Ureter (tissue), 1 donor: Measurements from ENCODE around the gene SLCO1A2. TPM values are rescaled to one million over a fixed set of nuclear protein-coding genes. Genes with fewer than 3 reads are reported as not detected.
"Not testable (repeated sequence)": the region's sequence is repeated elsewhere in the genome, so short reads cannot be mapped to it uniquely, and the experiment has no call there.

Experiments used
- DNase-seq: peaks from one replicate; pipeline ENCODE4 v3.0.0-alpha.2; 2020; ENCODE audit warnings: low spot score
- total RNA-seq: library from RNA; stranded (reverse); gene quantifications from one replicate; pipeline ENCODE4 v1.2.4, GENCODE V29; 2023
- donor health status: DM: yes; HTN: yes; CAD: no.

Gene SLCO1A2, protein sequence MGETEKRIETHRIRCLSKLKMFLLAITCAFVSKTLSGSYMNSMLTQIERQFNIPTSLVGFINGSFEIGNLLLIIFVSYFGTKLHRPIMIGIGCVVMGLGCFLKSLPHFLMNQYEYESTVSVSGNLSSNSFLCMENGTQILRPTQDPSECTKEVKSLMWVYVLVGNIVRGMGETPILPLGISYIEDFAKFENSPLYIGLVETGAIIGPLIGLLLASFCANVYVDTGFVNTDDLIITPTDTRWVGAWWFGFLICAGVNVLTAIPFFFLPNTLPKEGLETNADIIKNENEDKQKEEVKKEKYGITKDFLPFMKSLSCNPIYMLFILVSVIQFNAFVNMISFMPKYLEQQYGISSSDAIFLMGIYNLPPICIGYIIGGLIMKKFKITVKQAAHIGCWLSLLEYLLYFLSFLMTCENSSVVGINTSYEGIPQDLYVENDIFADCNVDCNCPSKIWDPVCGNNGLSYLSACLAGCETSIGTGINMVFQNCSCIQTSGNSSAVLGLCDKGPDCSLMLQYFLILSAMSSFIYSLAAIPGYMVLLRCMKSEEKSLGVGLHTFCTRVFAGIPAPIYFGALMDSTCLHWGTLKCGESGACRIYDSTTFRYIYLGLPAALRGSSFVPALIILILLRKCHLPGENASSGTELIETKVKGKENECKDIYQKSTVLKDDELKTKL
- not detected for total RNA-seq

DNA sequence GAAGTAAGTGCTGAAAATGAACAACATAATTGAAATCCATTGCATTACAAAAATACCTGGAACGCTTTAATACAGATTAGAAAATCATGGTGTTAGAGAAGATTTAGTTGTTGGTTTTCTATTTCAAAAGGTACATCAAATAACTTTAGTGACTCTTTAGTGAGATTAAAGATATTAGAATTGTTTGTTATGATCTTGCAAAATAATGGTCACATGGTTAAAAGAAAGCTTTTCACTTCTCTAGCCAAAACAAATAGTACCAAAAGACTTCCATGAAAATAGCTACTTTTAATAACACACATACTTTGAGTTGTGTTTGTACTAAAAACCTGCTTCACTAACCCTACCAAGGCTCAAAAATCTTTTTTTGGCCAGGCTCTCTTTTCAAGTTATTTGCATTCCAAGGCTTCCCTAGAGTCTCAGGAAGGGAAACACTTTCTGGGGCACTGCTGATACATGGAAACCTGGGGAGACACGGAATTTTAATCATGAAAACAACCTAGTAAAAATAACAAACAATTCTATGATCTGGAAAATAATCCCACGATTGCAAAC, at the start of gene SLCO1A2:
Gene SLCO1A2, minus strand, starts transcription at position 147 of the 555 bp plus-strand sequence. CDS start 270 bp downstream, outside the sequence.
- no peak for DNase-seq

DNA sequence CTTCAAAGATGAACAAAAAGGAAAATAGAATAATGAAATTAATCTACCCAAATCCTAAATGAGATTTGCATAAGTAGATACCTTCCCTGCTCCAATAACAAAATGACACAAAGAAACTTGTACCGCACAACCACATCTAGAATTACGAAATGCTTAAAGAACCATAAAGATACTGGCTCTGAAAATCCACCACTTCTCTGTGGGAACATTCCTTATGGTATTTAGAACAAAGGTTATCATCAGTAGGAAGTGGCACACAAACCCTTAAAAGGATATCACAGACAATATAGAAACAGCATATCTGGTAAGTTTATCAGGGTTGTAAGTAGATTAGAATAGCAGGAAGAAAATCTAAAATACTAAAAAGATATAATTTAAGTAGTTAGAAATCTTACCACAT, 49.5 kb upstream of the SLCO1A2 start:
- no peak for DNase-seq

DNA sequence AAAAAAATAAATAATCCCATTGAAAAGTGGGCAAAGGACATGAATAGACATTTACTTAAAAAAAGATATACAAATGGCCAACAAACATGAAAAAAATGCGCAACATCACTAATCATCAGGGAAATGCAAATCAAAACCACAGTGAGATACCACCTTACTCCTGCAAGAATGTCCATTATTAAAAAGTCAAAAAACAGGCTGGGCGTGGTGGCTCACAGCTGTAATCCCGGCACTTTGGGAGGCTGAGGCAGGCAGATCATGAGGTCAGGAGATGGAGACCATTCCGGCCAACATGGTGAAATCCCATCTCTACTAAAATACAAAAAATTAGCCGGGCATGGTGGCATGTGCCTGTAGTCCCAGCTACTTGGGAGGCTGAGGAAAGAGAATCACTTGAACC, 46.6 kb upstream of the SLCO1A2 start:
- not testable (repeated sequence) for DNase-seq

DNA sequence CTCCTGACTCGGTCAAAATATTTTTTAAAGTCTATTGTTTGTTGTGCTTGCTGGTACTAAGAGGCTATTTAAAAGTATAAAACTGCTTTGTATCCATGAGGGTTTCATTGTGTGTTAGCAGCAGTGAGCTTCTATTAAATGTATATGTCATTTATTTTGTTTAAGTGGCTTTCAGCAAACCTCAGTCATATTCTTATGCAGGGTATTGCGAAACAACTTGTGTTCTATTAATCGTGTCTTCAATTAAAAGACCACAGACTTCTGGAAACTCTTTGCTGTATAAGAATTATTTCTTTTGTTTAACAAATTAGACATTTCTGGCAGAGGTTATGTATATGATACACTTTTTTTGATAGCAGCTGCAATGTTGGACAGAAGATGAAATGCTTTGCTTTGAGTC, 44.5 kb upstream of the SLCO1A2 start:
- DNase-seq, result no peak

DNA sequence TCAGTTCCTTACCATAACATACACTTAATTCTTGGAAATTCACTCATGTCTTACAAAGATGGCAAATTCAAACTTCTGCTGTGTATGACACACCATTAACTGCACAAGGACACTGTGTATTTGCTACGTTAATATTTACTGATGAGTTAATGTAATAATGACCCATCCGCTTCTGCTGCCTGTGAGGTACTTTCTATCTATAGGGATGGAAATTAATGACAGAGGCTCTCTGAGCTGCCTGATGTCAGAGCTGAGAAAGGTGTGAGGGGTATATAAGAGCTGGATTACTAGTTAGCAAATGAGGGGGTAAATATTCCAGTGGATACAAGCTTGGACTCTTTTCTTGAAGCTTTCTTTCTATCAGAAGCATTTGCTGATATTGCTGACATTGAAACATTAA, 37.9 kb upstream of the SLCO1A2 start, which contains the start of gene IAPP:
Gene IAPP, plus strand, starts transcription at position 301 of the 400 bp plus-strand sequence. CDS start 450 bp downstream, outside the sequence.
- DNase-seq, result no peak

DNA sequence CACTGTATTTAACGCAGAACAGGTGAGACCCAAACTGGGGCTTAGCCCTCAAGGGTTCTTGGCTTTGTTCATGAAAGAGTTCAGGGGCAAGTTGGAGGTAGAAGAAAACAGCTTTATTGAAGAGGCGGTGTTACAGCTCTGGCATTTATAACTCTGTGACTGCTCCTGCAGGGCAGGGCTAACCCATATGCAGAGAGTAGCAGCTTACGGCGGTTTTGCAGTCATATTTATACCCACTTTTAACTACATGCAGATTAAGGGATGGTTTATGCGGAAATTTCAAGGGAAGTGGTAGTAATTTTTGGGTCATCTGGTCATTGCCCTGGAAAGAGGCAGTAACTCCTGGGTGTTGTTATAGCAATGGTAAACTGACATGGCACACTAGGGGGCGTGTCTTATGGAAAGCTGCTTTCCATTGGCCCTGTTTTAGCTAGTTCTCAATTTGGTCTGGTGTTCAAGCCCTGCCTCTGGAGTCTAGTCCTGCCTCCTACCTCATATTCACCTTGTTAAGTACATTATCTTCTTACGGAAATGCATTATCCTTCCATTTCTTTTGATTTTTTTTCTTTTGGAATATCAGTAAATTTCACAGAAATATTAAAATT, 36.2 kb upstream of the SLCO1A2 start:
- DNase-seq, result no peak

DNA sequence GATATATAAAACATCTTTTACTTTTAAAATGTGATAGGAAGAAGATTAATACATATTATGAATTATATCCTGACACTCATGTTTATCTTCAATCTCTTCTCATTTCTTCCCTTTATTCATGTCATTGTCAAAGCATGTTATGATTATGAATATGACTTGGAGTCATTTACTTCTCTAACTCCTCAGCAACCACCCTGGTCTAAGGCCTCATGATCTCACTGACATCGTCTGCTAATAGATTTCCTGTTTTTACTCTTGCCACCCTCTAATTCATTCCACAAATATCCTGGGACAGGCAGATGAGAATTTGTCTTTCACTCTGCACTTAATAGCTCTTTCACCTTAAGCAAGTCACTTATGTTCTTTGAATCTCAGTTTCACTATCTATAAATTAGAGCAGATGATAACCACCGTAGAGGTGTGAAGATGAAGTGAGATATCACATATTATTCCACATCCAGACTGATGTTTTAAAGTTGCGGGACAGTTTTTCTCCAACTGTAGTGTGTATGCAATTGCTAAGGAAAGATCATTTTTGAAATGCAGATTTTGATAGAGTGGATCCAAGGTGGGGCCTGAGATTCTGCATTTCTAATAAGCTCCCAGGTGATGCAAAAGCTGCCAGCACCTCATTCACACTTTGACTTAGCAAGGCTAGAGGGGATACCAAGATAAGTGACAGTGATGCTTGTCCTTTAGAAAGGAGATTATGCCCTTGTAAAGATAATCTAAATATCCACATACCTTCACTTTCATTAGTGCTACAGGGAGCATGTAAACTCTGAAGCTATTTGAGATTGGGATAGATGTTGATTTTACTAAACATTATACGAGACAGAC, 34.6 kb upstream of the SLCO1A2 start:
- no peak for DNase-seq

DNA sequence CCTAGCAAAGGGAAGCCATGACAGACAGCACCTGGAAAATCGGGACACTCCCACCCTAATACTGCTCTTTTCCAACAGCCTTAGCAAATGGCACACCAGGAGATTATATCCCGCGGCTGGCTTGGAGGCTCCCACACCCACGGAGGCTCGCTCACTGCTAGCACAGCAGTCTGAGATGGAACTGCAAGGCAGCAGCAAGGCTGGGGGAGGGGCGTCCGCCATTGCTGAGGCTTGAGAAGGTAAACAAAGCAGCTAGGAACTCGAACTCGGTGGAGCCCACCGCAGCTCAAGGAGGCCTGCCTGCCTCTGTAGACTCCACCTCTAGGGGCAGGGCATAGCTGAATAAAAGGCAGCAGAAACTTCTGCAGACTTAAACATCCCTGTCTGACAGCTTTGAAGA, 25.9 kb upstream of the SLCO1A2 start:
- DNase-seq, result not testable (repeated sequence)

DNA sequence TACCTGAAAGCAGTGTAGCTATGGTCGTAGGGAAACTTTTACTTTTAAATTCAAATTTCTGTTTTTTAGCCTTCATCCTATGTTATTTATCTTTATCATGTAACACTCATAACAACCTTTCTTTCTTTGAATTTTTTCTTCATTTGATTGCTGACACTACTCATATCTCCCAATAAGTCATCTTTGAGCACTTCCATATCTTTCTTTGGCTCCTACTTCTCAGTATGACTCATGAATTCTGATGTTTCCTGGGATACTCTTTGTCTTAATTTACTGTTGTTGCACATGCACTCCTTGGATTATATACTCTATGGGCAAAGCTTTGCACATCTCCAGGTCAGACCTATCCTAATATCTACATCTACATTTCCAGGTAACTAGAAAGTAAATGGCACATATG, 19.9 kb upstream of the SLCO1A2 start:
- DNase-seq, result no peak

DNA sequence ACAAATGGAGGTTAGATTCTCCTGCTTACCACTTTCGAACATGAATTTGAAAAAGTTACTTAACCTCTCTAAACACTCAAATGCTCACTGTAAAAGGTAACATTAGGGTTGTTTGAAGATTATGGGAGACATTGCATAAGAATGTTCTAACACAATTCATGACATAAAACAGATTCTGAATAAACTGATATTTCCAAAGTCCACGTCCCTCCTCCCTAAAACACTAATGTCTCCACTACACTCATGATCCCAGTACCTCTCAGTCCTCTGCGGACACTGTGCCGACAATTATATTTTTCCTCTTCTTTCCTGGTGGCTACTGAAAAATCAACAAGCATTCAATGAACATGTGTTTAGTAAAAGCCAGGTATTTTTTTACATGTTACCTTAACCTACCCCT, 19.2 kb upstream of the SLCO1A2 start:
- DNase-seq, result no peak

DNA sequence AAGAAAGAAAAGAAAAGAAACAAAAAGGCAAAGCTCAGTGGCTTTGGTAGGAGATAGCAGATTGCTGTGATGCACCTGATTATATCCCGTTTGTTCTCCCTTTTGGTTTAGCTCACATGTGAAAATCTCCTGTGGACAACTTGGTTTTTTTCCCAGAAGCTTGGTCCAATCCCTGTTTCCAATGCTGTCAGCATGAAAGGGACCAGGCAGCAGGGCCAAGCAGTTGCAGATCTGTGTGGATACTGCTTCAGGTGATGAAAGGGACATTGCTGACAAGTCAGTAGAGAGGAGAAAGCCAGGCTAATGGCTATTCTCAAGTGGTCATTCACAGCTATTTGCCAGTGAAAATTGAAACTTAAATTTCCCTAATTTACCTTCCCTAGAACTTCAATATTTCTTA, 18.8 kb upstream of the SLCO1A2 start:
- no peak for DNase-seq

DNA sequence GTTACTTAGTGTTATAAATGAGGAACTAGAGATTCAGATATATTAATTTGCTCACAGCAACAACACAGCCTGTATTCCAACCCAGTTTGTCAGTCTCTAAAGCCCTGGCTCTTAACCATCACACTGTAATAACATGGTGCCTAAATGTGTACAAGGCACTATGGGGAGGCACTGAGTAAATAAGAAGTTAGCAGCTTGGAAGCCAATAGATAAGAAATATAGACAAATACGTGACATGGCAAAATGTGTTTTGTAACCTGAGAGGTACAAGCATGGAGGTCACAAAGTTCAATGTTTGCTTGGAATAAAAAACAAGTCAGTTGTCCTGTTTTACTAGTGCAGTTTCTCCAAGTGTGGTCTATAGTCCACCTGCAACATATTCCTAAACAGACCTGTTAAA, 16.3 kb upstream of the SLCO1A2 start:
- no peak for DNase-seq

DNA sequence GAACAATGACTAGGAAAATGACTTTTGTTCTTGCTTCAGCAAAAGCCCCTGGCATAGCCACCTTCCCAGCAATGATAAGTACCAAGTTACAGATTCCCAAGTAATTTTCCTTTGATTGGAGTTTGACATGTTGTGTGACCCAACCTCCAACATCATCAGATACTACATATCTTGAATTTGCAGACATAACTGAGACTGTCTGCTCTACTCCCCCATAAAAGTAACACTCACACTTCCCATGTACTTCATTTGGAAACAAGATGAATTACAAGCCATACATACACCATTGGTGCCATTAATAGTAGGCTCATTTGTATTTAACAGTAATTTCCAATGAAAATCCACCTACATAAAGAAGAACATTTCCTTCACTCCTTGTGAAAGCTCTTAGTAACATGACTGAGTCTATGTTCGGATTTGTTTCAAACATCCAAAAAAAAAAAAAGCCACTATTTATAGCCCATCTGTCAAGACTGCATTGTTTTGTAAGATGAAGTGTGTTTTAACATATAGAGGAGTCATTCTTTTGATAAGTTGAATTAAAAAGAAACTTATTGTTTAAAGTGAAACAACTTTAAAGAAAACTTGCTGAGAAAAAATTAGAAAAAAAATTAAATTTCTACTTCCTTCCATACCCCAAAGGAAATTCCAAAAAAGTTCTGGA, 12.0 kb upstream of the SLCO1A2 start:
- DNase-seq, result no peak

DNA sequence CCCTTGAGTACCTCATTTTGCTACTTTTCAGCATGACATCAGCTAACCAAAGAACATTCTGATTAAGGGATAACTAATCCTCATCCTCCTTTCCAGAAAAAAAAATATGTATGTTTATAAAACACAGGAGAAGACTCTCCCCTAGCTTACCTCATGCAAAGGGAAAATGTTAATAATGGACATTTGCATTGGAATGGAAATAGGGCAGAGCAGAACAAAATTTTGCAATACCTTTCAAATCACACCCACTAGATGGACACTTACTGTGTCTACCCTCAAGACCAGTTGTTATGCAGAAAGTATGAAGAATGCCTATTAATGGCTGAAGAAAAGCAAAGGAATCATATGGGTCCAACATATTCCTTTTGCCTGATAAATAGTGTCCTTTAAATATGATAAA, 8.9 kb upstream of the SLCO1A2 start:
- no peak for DNase-seq

DNA sequence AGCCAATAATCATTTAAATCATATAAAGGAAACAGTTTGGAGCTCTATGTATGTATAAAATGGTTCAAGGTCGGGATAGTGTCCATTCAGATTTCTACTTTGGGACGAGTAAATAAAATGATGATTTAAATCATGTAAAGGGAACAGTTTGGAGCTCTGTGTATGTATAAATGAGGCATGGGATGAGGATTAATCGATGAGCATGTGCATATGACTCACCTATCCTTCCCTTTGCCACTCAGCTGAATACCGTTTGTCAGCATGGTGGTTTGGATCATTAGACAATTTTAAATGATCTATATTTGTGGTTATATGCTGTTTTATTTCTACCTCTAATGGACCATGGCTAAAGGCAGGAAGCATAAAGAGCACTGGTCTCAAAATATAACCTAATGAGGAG, 7.1 kb upstream of the SLCO1A2 start:
- DNase-seq, result no peak

DNA sequence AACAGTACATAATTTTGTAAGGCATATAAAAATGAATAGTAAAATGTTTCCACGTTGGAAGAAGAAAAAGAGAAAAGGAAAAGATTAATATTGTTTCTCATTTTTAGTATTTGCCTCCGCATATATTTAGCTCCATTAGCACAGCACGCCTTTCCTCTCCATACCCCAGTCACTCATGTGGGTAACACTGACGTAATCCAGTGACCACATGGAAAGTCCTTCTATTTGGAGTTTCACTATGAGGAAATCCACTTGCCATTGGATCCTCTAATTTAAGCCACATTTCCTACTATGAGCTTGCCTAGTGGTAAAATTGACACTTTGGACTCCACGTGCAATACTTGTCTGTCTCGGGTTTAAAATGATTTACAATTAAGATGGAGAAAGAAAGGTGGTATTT, 5.7 kb upstream of the SLCO1A2 start:
- DNase-seq, result no peak

DNA sequence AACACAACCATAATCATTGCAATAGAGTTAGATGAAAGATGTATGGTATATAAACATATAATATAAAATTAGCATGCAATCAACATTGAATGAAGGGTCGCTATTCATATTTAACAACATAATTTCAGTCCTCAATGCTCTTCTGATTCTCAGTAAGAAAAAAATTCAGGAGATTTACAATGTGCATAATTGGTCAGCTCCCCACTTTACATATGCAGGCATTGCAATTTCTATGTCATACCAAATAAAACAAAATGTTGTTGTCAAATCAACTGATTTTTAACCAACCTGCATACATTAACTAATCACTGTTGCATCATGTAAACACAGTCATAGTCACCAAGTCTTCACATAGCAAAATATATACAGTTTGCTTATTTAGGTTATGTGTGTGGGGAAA, 5.2 kb upstream of the SLCO1A2 start:
- no peak for DNase-seq

DNA sequence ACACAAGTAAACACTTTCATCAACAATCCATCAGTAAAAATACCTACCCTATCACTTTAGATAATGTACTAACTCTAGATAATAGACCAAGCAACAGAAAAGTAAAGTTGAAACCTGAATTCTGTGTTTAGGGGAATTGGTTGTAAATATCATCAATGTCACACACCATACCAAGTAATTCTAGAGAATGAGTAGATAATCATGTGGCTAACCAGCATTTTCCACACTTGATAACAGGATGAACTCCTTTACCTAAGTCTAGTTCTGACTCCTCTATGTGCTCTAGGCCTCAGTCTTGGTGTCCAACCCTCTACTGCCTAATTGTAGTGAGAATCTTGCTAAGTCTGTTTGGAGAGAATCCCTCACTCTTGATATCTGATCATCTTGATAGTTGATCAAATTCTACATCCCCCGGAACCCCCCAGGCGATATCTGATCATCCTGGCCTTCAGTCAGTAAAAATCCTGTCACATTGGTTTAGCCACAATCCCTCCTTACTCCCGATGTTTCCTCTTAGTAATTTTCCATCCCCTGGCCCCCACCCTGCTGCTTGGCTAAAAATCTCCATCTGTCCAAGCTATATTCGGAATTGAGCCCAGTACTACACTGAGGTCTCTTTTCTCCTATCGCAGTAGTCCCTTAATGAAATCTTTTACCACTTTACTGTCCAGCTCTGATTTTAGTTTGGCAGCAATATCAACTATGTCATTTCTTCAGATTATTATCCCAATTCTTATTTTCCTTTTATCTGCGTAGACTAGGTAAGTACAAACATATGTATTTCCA, 3.4 kb upstream of the SLCO1A2 start:
- no peak for DNase-seq

DNA sequence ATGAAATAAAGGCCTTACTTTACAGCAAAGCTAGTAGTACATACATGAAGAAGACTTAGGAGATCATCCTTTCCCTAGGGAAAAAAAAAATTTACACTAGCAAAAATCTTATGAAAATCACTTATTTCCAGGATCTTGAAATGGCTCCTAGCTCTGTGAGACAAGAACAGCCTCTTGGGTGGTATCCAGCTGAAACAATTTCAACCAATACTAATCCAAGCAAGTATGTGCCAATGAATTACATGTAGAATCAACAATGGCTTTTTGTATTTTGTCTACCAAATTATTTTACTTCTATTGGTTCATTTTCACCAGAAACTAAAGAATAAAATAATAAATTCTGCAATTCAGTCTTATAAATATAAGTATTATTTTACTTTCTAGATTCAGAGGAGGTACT, 2.7 kb upstream of the SLCO1A2 start:
- no peak for DNase-seq

DNA sequence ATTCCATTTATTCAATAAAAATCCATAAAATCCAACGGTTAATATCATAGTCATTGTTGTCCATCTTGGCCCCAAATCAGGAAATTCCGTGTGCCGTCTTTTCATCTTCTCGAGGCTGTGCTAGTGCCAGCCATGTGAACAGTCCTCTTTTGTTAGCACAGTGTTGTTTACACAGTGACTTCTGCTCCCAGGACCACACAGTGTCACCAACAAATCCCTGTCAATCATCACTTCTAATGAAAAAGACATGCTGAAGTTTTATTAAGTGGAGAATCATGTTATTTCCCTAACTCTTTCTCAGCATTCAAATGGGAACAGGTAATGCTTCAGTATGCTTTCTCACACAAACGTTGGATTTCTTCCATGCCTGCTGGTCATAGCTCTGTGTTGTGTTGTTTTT, 1.9 kb upstream of the SLCO1A2 start:
- DNase-seq, result no peak
